ENCODE measurements around the gene OR5AU1.

GRCh38 chr14:21105095-21105494 is 50.8 kb downstream of the OR5AU1 start:
- TF ChIP-seq, protein P1, sequence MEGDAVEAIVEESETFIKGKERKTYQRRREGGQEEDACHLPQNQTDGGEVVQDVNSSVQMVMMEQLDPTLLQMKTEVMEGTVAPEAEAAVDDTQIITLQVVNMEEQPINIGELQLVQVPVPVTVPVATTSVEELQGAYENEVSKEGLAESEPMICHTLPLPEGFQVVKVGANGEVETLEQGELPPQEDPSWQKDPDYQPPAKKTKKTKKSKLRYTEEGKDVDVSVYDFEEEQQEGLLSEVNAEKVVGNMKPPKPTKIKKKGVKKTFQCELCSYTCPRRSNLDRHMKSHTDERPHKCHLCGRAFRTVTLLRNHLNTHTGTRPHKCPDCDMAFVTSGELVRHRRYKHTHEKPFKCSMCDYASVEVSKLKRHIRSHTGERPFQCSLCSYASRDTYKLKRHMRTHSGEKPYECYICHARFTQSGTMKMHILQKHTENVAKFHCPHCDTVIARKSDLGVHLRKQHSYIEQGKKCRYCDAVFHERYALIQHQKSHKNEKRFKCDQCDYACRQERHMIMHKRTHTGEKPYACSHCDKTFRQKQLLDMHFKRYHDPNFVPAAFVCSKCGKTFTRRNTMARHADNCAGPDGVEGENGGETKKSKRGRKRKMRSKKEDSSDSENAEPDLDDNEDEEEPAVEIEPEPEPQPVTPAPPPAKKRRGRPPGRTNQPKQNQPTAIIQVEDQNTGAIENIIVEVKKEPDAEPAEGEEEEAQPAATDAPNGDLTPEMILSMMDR (IDR thresholded peaks at IDR 0.05), result no peak
- TF ChIP-seq POLR2AphosphoS5 (IDR thresholded peaks at IDR 0.05; ENCODE audit: insufficient read depth in 1 of 2, low read depth in 1 of 2) (no peak), POLR2A (IDR thresholded peaks at IDR 0.05) (no peak)

All from vagina (tissue), 2 donors.